GM23338 (cell line): ENCODE measurements around the gene INPP5D. TPM values are rescaled to one million over a fixed set of nuclear protein-coding genes. Genes with fewer than 3 reads are reported as not detected.

Experiments
- ATAC-seq: fragments of 200-7000 bp; cut with Tn5 transposase; 3 replicates; pipeline ENCODE4 v1.9.1; 2020
- DNase-seq: peaks from one replicate; pipeline ENCODE4 v3.0.0-alpha.2; 2015; ENCODE audit warnings: low spot score
- H2AFZ ChIP-seq: fragments of 200-600 bp; sonication (generic); 2 replicates; pipeline ENCODE4 v1.8.0; 2016; ENCODE audit warnings: antibody characterized with exemption, mild to moderate bottlenecking, moderate library complexity
- H3F3A ChIP-seq: fragments of 200-600 bp; sonication (generic); replicated peaks from 2 replicates; pipeline ENCODE4 v1.8.0; 2017; ENCODE audit warnings: antibody characterized with exemption, mixed run types, low read depth
- H3K27ac ChIP-seq: fragments of 200-600 bp; sonication (generic); 2 replicates; pipeline ENCODE4 v1.6.1; 2016; ENCODE audit warnings: low read depth
- H3K27me3 ChIP-seq: fragments of 200-600 bp; sonication (generic); 2 replicates; pipeline ENCODE4 v1.8.0; 2016; ENCODE audit warnings: mild to moderate bottlenecking, mixed run types, moderate library complexity; ENCODE audit not compliant: insufficient read depth
- H3K36me3 ChIP-seq: fragments of 200-600 bp; sonication (generic); 2 replicates; pipeline ENCODE4 v1.8.0; 2016; ENCODE audit warnings: mild to moderate bottlenecking; ENCODE audit not compliant: insufficient read depth
- H3K4me1 ChIP-seq: fragments of 200-600 bp; sonication (generic); 2 replicates; pipeline ENCODE4 v1.8.0; 2016; ENCODE audit warnings: mild to moderate bottlenecking, moderate library complexity; ENCODE audit not compliant: insufficient read depth
- H3K4me2 ChIP-seq: fragments of 200-600 bp; sonication (generic); 2 replicates; pipeline ENCODE4 v1.7.1; 2017; ENCODE audit warnings: mixed run types
- H3K4me3 ChIP-seq: fragments of 200-600 bp; sonication (generic); 2 replicates; pipeline ENCODE4 v1.6.1; 2016; ENCODE audit warnings: mixed run types
- H3K79me2 ChIP-seq: fragments of 200-600 bp; sonication (generic); replicated peaks from 2 replicates; pipeline ENCODE4 v1.8.0; 2017; ENCODE audit warnings: mild to moderate bottlenecking; ENCODE audit not compliant: insufficient read depth
- H3K9me2 ChIP-seq: fragments of 200-600 bp; sonication (generic); 2 replicates; pipeline ENCODE4 v1.8.0; 2017; ENCODE audit not compliant: insufficient read depth
- H4K20me1 ChIP-seq: fragments of 200-600 bp; sonication (generic); replicated peaks from 2 replicates; pipeline ENCODE4 v1.8.0; 2017; ENCODE audit warnings: mild to moderate bottlenecking; ENCODE audit not compliant: insufficient read depth
- H3K27ac Mint-ChIP-seq: 2 replicates; pipeline ENCODE4 v1.8.0; 2020; ENCODE audit warnings: inconsistent platforms, mild to moderate bottlenecking, moderate library complexity, mixed read lengths
- H3K27me3 Mint-ChIP-seq: 3 replicates; pipeline ENCODE4 v1.8.0; 2022; ENCODE audit warnings: low read depth, mild to moderate bottlenecking, moderate library complexity, mixed read lengths, inconsistent platforms; ENCODE audit not compliant: insufficient read depth, poor library complexity
- H3K36me3 Mint-ChIP-seq: 3 replicates; pipeline ENCODE4 v1.8.0; 2021; ENCODE audit warnings: low read depth, mild to moderate bottlenecking, inconsistent platforms, moderate library complexity, mixed read lengths
- H3K4me1 Mint-ChIP-seq: 3 replicates; pipeline ENCODE4 v1.8.0; 2020; ENCODE audit warnings: mild to moderate bottlenecking, inconsistent platforms, mixed read lengths
- H3K4me3 Mint-ChIP-seq: 3 replicates; pipeline ENCODE4 v1.8.0; 2021; ENCODE audit warnings: moderate library complexity, mild to moderate bottlenecking, inconsistent platforms, mixed read lengths
- H3K9me3 Mint-ChIP-seq: 3 replicates; pipeline ENCODE4 v1.8.0; 2020; ENCODE audit warnings: moderate library complexity, mild to moderate bottlenecking, inconsistent platforms, mixed read lengths
- CREB1 ChIP-seq: fragments of 250-450 bp; sonication (Bioruptor Pico); IDR thresholded peaks from 2 replicates; pipeline ENCODE4 v1.5.0; 2020; ENCODE audit warnings: low read depth, mild to moderate bottlenecking, moderate library complexity
- EZH2 ChIP-seq: fragments of 200-600 bp; sonication (generic); IDR thresholded peaks from one replicate; pipeline ENCODE4 v1.8.0; 2017; ENCODE audit warnings: antibody characterized with exemption, mild to moderate bottlenecking, low read depth; ENCODE audit not compliant: unreplicated experiment
- polyA plus RNA-seq: library from polyadenylated mRNA; unstranded; fragments of >200 nt; fragmentation: Nextera tagmentation; extraction: Ambion mirVana; gene quantifications from 2 replicates; pipeline ENCODE4 v1.2.1, GENCODE V29; 2016
- total RNA-seq: library from RNA; depleted of rRNA; stranded (reverse); fragments of >200 nt; shearing (Covaris generic); gene quantifications from 2 replicates; pipeline ENCODE4 v1.2.3, GENCODE V29; 2014
- TF ChIP-seq, protein P1 (sequence below): fragments of 250-450 bp; sonication (Bioruptor Pico); IDR thresholded peaks from 2 replicates; pipeline ENCODE4 v1.5.0; 2020; ENCODE audit warnings: mild to moderate bottlenecking, moderate library complexity
- TF ChIP-seq, protein P2 (sequence below): IDR thresholded peaks from one replicate; pipeline ENCODE4 v1.6.1; 2018; ENCODE audit warnings: antibody characterized with exemption; ENCODE audit not compliant: unreplicated experiment
- TF ChIP-seq, protein P3 (sequence below), 2 experiments: fragments of 200-600 bp in 1 of 2; sonication (generic) in 1 of 2; conservative IDR thresholded peaks; 2 replicates each; pipeline versions ENCODE4 v1.5.1 to v1.6.1; 2016 to 2017; ENCODE audit warnings: antibody characterized with exemption in 2 of 2, low read depth in 2 of 2, mild to moderate bottlenecking in 2 of 2, moderate library complexity in 1 of 2

INPP5D gene
- total and polyA plus RNA-seq, 2 experiments from 2014 or later: 6.6 to 8.3 TPM

DNA sequence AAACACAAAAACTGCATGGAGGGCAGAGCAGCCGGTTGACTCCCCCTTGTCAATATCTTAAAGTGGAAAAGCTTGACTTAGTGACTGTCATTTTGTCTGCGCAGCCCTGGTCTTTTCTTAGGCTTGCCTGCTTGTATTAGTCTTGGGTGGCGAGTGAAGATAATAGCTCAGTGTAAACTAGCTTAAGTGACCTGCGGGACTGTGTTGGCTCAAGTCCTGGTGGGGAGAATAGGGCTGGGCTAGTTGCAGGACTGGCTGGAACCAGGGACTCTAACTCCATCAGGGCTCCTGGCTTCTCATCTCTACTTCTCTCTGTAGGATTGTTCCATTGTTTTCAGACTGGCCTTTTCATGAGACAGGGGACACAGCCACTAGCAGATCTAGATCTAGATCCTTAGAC, 183.2 kb downstream of the INPP5D start:
- no peak for ATAC-seq
- Histone ChIP-seq H2AFZ (no peak overlapping the region), H3K4me2 (no peak overlapping the region), H3K4me3 (no peak overlapping the region), H4K20me1 (no peaks in the 10 kb centered on the region), H3K36me3 (no peaks in the 10 kb centered on the region), H3K27ac (no peak overlapping the region), H3K27me3 (no peaks in the 10 kb centered on the region), H3F3A (no peaks in the 10 kb centered on the region), H3K4me1 (no peaks in the 10 kb centered on the region), H3K79me2 (no peaks in the 10 kb centered on the region), H3K9me2 (no peaks in the 10 kb centered on the region)
- DNase-seq: no peak
- TF ChIP-seq, protein P1, sequence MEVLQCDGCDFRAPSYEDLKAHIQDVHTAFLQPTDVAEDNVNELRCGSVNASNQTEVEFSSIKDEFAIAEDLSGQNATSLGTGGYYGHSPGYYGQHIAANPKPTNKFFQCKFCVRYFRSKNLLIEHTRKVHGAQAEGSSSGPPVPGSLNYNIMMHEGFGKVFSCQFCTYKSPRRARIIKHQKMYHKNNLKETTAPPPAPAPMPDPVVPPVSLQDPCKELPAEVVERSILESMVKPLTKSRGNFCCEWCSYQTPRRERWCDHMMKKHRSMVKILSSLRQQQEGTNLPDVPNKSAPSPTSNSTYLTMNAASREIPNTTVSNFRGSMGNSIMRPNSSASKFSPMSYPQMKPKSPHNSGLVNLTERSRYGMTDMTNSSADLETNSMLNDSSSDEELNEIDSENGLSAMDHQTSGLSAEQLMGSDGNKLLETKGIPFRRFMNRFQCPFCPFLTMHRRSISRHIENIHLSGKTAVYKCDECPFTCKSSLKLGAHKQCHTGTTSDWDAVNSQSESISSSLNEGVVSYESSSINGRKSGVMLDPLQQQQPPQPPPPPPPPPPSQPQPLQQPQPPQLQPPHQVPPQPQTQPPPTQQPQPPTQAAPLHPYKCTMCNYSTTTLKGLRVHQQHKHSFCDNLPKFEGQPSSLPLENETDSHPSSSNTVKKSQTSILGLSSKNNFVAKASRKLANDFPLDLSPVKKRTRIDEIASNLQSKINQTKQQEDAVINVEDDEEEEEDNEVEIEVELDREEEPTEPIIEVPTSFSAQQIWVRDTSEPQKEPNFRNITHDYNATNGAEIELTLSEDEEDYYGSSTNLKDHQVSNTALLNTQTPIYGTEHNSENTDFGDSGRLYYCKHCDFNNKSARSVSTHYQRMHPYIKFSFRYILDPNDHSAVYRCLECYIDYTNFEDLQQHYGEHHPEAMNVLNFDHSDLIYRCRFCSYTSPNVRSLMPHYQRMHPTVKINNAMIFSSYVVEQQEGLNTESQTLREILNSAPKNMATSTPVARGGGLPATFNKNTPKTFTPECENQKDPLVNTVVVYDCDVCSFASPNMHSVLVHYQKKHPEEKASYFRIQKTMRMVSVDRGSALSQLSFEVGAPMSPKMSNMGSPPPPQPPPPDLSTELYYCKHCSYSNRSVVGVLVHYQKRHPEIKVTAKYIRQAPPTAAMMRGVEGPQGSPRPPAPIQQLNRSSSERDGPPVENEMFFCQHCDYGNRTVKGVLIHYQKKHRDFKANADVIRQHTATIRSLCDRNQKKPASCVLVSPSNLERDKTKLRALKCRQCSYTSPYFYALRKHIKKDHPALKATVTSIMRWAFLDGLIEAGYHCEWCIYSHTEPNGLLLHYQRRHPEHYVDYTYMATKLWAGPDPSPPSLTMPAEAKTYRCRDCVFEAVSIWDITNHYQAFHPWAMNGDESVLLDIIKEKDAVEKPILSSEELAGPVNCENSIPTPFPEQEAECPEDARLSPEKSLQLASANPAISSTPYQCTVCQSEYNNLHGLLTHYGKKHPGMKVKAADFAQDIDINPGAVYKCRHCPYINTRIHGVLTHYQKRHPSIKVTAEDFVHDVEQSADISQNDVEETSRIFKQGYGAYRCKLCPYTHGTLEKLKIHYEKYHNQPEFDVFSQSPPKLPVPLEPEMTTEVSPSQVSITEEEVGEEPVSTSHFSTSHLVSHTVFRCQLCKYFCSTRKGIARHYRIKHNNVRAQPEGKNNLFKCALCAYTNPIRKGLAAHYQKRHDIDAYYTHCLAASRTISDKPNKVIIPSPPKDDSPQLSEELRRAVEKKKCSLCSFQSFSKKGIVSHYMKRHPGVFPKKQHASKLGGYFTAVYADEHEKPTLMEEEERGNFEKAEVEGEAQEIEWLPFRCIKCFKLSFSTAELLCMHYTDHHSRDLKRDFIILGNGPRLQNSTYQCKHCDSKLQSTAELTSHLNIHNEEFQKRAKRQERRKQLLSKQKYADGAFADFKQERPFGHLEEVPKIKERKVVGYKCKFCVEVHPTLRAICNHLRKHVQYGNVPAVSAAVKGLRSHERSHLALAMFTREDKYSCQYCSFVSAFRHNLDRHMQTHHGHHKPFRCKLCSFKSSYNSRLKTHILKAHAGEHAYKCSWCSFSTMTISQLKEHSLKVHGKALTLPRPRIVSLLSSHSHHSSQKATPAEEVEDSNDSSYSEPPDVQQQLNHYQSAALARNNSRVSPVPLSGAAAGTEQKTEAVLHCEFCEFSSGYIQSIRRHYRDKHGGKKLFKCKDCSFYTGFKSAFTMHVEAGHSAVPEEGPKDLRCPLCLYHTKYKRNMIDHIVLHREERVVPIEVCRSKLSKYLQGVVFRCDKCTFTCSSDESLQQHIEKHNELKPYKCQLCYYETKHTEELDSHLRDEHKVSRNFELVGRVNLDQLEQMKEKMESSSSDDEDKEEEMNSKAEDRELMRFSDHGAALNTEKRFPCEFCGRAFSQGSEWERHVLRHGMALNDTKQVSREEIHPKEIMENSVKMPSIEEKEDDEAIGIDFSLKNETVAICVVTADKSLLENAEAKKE (CRISPR knock-in tag): no peak
- TF ChIP-seq EZH2: no peak
- H3K27me3 Mint-ChIP-seq: peaks cover 6% of the 10 kb centered on the region
- no peak overlapping the region for H3K27ac Mint-ChIP-seq
- H3K9me3 Mint-ChIP-seq: no peaks in the 10 kb centered on the region
- H3K36me3 Mint-ChIP-seq: no peaks in the 10 kb centered on the region
- H3K4me3 Mint-ChIP-seq: no peak overlapping the region
- H3K4me1 Mint-ChIP-seq: no peaks in the 10 kb centered on the region

DNA sequence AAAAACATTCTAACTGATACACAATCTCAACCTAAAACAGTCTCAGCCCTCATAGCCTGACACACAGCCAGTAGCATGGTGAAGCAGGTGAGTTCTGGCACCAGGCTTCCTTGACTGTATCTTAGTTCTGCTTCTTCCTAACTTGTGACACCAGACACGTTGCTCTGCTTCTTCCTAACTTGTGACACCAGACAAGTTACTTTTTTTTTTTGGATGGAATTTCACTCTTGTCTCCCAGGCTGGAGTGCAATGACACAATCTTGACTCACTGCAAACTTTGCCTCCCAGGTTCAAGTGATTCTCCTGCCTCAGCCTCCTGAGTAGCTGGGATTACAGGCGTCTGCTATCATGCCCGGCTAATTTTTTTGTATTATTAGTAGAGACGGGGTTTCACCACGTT, 184.7 kb downstream of the INPP5D start:
- Mint-ChIP-seq H3K4me3 (no peak overlapping the region), H3K9me3 (peaks cover 3% of the 10 kb centered on the region; the same call in 2 of the 3 replicates), H3K27me3 (peaks cover 6% of the 10 kb centered on the region), H3K27ac (no peak overlapping the region), H3K36me3 (no peaks in the 10 kb centered on the region), H3K4me1 (no peaks in the 10 kb centered on the region)
- H3K9me2 ChIP-seq: no peaks in the 10 kb centered on the region
- no peaks in the 10 kb centered on the region for H3K36me3 ChIP-seq
- TF ChIP-seq, protein P2, sequence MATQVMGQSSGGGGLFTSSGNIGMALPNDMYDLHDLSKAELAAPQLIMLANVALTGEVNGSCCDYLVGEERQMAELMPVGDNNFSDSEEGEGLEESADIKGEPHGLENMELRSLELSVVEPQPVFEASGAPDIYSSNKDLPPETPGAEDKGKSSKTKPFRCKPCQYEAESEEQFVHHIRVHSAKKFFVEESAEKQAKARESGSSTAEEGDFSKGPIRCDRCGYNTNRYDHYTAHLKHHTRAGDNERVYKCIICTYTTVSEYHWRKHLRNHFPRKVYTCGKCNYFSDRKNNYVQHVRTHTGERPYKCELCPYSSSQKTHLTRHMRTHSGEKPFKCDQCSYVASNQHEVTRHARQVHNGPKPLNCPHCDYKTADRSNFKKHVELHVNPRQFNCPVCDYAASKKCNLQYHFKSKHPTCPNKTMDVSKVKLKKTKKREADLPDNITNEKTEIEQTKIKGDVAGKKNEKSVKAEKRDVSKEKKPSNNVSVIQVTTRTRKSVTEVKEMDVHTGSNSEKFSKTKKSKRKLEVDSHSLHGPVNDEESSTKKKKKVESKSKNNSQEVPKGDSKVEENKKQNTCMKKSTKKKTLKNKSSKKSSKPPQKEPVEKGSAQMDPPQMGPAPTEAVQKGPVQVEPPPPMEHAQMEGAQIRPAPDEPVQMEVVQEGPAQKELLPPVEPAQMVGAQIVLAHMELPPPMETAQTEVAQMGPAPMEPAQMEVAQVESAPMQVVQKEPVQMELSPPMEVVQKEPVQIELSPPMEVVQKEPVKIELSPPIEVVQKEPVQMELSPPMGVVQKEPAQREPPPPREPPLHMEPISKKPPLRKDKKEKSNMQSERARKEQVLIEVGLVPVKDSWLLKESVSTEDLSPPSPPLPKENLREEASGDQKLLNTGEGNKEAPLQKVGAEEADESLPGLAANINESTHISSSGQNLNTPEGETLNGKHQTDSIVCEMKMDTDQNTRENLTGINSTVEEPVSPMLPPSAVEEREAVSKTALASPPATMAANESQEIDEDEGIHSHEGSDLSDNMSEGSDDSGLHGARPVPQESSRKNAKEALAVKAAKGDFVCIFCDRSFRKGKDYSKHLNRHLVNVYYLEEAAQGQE: no peak
- TF ChIP-seq, protein P3, sequence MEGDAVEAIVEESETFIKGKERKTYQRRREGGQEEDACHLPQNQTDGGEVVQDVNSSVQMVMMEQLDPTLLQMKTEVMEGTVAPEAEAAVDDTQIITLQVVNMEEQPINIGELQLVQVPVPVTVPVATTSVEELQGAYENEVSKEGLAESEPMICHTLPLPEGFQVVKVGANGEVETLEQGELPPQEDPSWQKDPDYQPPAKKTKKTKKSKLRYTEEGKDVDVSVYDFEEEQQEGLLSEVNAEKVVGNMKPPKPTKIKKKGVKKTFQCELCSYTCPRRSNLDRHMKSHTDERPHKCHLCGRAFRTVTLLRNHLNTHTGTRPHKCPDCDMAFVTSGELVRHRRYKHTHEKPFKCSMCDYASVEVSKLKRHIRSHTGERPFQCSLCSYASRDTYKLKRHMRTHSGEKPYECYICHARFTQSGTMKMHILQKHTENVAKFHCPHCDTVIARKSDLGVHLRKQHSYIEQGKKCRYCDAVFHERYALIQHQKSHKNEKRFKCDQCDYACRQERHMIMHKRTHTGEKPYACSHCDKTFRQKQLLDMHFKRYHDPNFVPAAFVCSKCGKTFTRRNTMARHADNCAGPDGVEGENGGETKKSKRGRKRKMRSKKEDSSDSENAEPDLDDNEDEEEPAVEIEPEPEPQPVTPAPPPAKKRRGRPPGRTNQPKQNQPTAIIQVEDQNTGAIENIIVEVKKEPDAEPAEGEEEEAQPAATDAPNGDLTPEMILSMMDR (conservative IDR thresholded peaks at IDR 0.05; ENCODE audit: low read depth in 2 of 2): no peak
- TF ChIP-seq CREB1: no peak
- H2AFZ ChIP-seq: no peak overlapping the region
- no peaks in the 10 kb centered on the region for H3K4me1 ChIP-seq
- no peak for ATAC-seq
- no peak overlapping the region for H3K4me2 ChIP-seq
- H3K79me2 ChIP-seq: no peaks in the 10 kb centered on the region
- no peaks in the 10 kb centered on the region for H3F3A ChIP-seq
- no peaks in the 10 kb centered on the region for H3K27me3 ChIP-seq
- H3K27ac ChIP-seq: no peak overlapping the region
- H3K4me3 ChIP-seq: no peak overlapping the region
- H4K20me1 ChIP-seq: no peaks in the 10 kb centered on the region
- no peak for DNase-seq
